D721Med (cell line): ENCODE measurements around the gene MOXD1.

Source experiments
- DNase-seq: peaks from one replicate; pipeline ENCODE4 v3.0.0; 2011; ENCODE audit warnings: low spot score; ENCODE audit not compliant: insufficient read length
- FAIRE-seq: peaks from 2 replicates; lab custom pipeline; 2011; peaks lifted over from hg19 to GRCh38; lab: Jason Lieb, UNC
- TF ChIP-seq, protein P1 (sequence below): IDR thresholded peaks from 2 replicates; pipeline ENCODE4 v1.5.1; 2012; ENCODE audit warnings: mild to moderate bottlenecking, control low read depth; ENCODE audit not compliant: insufficient read depth; ENCODE audit errors: missing control alignments

Gene MOXD1

DNA sequence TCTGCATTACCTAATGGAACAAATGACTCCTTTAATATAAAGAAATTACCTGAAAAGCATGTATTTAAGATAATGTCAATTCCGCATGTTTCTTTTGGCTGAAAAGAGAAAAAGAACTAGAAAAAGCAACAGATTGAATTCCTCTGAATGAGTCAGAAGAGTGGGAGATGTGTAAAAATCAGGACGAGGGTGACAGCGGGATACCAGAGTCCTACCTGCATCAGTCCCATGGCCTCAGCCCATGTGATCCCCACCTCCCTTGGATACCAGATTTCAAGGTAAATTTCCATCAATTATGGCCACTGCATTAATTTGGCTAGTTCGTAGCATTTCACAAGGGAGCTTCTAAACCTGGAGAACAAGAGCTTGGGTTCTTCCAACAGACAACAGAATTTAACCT, 10.0 kb upstream of the MOXD1 start:
- DNase-seq (no peak), FAIRE-seq (no peak)
- TF ChIP-seq, protein P1, sequence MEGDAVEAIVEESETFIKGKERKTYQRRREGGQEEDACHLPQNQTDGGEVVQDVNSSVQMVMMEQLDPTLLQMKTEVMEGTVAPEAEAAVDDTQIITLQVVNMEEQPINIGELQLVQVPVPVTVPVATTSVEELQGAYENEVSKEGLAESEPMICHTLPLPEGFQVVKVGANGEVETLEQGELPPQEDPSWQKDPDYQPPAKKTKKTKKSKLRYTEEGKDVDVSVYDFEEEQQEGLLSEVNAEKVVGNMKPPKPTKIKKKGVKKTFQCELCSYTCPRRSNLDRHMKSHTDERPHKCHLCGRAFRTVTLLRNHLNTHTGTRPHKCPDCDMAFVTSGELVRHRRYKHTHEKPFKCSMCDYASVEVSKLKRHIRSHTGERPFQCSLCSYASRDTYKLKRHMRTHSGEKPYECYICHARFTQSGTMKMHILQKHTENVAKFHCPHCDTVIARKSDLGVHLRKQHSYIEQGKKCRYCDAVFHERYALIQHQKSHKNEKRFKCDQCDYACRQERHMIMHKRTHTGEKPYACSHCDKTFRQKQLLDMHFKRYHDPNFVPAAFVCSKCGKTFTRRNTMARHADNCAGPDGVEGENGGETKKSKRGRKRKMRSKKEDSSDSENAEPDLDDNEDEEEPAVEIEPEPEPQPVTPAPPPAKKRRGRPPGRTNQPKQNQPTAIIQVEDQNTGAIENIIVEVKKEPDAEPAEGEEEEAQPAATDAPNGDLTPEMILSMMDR, result no peak

DNA sequence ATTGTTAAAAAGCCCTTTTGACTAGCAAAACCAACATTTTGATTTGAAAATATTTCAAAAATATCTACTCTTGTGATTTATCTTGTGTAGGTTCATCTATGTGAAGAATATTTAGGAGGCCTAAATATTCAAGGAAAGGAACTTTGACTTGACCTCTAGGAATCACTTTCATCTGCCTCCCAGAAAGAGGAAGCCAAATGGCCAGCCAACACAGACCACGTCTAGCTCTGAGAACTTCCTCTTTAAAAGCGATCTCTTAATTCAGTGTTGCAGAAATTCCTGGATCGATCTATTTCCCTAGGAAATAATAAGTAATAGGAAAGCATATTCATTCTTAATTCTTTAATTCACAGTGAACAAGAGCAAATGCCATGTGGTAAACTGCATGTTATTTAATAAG, 9.6 kb upstream of the MOXD1 start:
- DNase-seq (no peak), FAIRE-seq (no peak)
- TF ChIP-seq, protein P1, result no peak

DNA sequence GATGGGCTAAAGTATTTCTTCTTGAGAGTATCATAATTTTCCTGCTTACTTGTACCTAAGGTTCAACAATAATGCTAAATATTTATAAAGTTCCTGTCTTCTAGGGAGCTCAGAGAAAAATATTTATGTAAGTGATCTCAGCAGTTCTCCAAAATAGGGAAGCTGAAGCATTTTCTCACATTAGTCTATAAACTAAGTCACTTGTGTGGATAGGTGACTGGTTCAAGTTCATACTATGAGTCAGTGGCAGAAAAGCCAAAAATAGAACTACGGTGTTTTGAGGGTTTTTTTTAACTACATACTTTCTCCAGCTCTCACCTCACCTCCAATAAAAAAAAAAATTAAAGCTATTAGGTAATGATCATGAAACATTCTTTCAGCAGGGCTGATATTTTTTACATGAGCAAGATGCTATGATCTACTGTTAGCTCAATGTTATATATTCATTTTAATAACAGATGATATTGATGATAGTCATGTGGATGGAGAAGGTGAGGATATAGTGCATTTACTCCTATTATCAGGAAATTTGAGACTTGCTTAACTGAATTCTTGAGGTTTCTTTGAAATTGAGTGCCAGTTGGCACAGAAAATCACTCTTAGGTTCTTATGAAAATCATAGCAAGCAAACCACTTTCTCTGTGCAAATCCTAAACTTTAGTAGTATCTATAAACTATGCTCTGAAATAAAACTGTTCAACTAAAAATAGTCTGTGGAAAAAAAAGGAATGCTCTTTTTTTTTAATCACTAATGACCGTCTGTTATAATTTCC, 4.1 kb upstream of the MOXD1 start:
- FAIRE-seq, result no peak
- TF ChIP-seq, protein P1, result no peak
- no peak for DNase-seq

DNA sequence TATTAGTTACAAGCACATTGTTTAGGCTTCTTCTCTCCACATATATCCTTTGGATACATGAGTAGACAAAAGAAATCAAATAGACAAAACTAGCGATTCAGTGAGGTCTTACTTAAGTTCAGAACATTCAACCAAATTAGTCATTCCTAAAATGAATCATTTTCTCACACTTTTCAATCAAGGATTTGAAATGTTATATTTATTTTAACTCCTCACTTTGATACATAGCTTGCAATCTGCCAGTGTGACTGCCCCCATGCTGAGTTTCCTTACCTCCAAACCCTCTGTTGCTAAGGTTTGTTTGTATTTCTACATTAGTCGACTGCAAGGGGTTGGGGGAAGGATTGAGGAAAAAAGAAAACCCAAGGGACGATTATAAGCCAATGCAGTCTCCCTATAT, 3.5 kb upstream of the MOXD1 start:
- no peak for DNase-seq
- FAIRE-seq, result no peak
- TF ChIP-seq, protein P1, result no peak

DNA sequence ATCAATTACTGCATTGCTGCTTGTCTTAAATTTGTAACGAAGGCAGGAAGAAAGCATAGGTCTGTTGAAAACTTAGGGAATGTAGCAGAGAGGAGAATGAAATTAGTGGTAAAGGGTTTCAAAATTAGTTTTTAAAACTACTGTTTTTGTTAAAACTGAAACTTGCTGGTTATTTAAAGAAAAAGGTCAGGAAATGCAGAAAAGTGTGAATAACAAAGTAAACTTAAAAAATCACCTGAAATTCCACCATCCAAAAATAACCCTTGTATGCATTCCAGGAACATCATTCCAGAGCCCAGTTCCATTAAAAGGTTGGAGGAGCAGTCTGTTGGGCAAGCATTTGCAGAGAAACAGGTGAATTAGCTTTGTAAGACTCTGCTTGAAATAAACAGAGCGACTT, 3.1 kb upstream of the MOXD1 start:
- TF ChIP-seq, protein P1, result no peak
- DNase-seq, result no peak
- no peak for FAIRE-seq

DNA sequence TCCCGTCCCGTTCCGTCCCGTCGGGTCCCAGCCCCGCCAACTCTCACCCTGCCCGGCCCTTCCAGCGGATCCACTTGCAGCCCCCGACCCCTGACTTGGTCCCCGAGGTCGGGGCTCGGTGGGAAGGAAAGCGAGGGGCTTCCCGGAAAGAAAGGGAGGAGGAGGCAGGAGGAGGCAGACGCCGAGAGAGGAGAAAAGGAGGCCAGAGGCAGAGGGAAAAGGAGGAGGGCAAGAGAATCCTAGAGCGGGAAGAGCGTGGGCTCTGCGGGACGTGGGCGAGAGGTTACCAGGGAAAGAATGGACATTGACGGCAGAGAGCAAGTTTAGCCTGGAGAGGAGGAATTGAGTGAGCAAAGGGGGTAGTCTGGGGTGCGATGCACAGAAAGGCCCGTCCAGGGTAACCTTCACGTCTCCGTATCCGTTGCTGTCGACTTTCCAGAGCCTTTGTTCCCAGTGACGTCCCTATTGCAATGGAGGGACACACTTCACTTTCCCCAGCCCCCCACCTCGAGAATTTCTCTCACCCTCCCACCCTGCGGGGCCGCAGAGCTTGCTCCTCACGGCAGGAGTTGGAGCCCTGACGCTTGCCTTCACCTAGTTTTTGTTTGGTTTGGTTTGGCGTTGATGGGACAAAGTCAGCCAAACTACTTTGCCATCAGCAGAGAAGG, 477 bp upstream of the MOXD1 start:
- no peak for DNase-seq
- TF ChIP-seq, protein P1, result no peak
- no peak for FAIRE-seq

DNA sequence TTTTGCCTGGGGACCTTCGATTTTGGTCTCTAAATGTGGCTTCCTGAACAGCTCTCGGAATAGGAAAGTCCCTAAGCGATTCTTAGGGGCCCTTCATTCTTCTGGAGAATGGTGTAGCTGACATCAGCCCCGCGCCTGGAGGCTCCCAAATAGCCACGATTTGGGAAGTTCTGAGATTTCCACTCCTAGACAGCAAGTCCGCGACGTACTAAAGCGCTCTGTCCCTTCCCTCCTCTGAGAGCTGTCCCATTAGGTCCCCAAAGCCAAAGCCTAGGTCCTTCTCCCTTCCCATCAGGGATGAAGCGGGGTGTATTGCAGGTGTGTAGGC, 756 bp downstream of the MOXD1 start:
- DNase-seq, result no peak
- TF ChIP-seq, protein P1, result no peak
- no peak for FAIRE-seq
